Sigmoid colon (tissue), 7 donors: ENCODE measurements around the gene SERPINA12. TPM values are rescaled to one million over a fixed set of nuclear protein-coding genes. Genes with fewer than 3 reads are reported as not detected.

Experiments
- DNase-seq: peaks from one replicate; pipeline ENCODE4 v3.0.0-alpha.2; 2019
- H3K27ac ChIP-seq, 4 donors: fragments of 200-600 bp; sonication (generic); one replicate each; pipeline ENCODE4 v1.5.1; 2016 to 2019; ENCODE audit warnings: mild to moderate bottlenecking in 1 of 4
- H3K27me3 ChIP-seq, 3 donors: fragments of 200-600 bp; sonication (generic); one replicate each; pipeline ENCODE4 v1.5.1; 2019; ENCODE audit warnings: mild to moderate bottlenecking in 1 of 3
- H3K36me3 ChIP-seq, 4 donors: fragments of 200-600 bp; sonication (generic); one replicate each; pipeline ENCODE4 v1.5.1; 2016 to 2019
- H3K4me1 ChIP-seq, 4 donors: fragments of 200-600 bp; sonication (generic); one replicate each; pipeline ENCODE4 v1.5.1; 2017 to 2019
- H3K4me3 ChIP-seq, 4 donors: fragments of 200-600 bp; sonication (generic); one replicate each; pipeline ENCODE4 v1.5.1; 2017 to 2019; ENCODE audit warnings: mild to moderate bottlenecking in 2 of 4, moderate library complexity in 1 of 4
- H3K9me3 ChIP-seq, 4 donors: fragments of 200-600 bp in 3 of 4; sonication (generic) in 3 of 4; one replicate each; pipeline versions ENCODE4 v1.5.1 to v1.6.1; 2013 to 2019
- EP300 ChIP-seq, 4 donors: sonication (generic); formaldehyde crosslinking; IDR thresholded peaks; one replicate each; pipeline ENCODE4 v1.6.1; 2017; ENCODE audit warnings: antibody characterized with exemption in 4 of 4
- POLR2A ChIP-seq, 2 donors: fragments of 450-650 bp; IDR thresholded peaks; one replicate each; pipeline ENCODE4 v1.6.1; 2016; ENCODE audit warnings: antibody characterized with exemption in 2 of 2, mild to moderate bottlenecking in 2 of 2, moderate library complexity in 2 of 2
- POLR2AphosphoS5 ChIP-seq, 4 donors: sonication (generic); formaldehyde crosslinking; IDR thresholded peaks; one replicate each; pipeline ENCODE4 v1.6.1; 2017; ENCODE audit warnings: antibody characterized with exemption in 4 of 4
- WGBS, 2 donors: extraction: QIAGEN DNeasy Blood & Tissue Kit; methylation state at CpG; one replicate each; pipeline ENCODE4 v1.1.7; 2013; 5-methylcytosine and 5-hydroxymethylcytosine counted together
- intact Hi-C: fragments of 100-400 bp; cut with DNase I; formaldehyde crosslinking; loops from one replicate; pipeline ENCODE4 v1.15.1; 2023
- polyA plus RNA-seq, 3 donors: library from polyadenylated mRNA; stranded (reverse); fragments of 200-250 nt; gene quantifications; one replicate each; pipeline ENCODE4 v1.2.3, GENCODE V29; 2013
- total RNA-seq, 4 donors: library from RNA; depleted of rRNA; stranded (reverse); fragments of >200 nt; gene quantifications; one replicate each; pipeline ENCODE4 v1.1.0, GENCODE V29; 2016
- TF ChIP-seq, protein P1 (sequence below), 4 experiments: fragments of 450-650 bp in 3 of 4; fragments of 200-600 bp in 1 of 4; IDR thresholded peaks; one replicate each; pipeline ENCODE4 v1.5.1; 2016 to 2019; ENCODE audit warnings: antibody characterized with exemption in 4 of 4, mild to moderate bottlenecking in 3 of 4, moderate library complexity in 2 of 4
- donor health status: healthy with polysubstance abuse.
- donor health status: Bipolar disorder and iron deficiency.
- donor health status: healthy.

Gene SERPINA12
- total and polyA plus RNA-seq, 7 donors = not detected

DNA sequence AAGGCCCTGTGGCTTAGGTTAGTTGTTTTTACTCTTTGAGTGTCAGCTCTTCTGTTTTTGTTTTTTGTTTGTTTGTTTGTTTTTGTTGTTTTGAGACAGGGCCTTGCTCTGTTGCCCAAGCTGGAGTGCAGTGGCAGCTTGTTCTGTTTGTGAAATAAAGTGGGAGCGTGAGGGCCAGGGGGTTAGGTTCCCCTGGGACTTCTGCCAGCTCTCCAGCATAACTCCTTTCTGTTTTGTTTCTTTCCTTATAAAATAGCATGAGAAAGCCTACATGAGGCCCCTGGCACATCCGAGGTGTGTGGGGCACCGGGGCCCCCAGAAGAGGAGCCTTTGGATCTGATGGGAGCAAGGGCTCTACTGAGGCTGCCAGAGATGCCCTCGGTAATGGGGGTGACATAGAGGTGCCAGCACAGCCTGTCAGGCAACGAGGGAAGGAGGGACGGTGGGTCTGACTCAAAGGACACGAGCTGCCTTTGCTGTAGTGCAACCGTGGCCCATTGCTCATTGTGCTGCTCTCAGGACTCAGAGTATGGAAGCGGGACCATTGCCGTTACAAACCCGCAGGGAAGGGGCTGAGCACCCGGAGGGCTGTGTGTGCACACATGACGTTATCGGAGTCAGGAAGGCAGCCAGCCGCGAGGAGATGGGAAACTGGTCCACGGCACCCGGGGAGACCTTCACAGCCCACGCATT is 47.6 kb downstream of the SERPINA12 start:
- no peak for DNase-seq
- WGBS, 2 donors = 85 to 88% methylated on average over 19 of the region's 19 CpGs
- no peak overlapping the region for H3K27ac ChIP-seq
- H3K4me1 ChIP-seq = no peaks in the 10 kb centered on the region
- no peaks in the 10 kb centered on the region for H3K27me3 ChIP-seq
- no peak overlapping the region for H3K4me3 ChIP-seq
- intact Hi-C loops = no loop called here
- peaks cover 0 to 8% (median 0%) of the 10 kb centered on the region in 4 donors for H3K9me3 ChIP-seq
- TF ChIP-seq EP300 (IDR thresholded peaks at IDR 0.05) (no peak), POLR2A (IDR thresholded peaks at IDR 0.05) (no peak), POLR2AphosphoS5 (IDR thresholded peaks at IDR 0.05) (no peak)
- TF ChIP-seq, protein P1, sequence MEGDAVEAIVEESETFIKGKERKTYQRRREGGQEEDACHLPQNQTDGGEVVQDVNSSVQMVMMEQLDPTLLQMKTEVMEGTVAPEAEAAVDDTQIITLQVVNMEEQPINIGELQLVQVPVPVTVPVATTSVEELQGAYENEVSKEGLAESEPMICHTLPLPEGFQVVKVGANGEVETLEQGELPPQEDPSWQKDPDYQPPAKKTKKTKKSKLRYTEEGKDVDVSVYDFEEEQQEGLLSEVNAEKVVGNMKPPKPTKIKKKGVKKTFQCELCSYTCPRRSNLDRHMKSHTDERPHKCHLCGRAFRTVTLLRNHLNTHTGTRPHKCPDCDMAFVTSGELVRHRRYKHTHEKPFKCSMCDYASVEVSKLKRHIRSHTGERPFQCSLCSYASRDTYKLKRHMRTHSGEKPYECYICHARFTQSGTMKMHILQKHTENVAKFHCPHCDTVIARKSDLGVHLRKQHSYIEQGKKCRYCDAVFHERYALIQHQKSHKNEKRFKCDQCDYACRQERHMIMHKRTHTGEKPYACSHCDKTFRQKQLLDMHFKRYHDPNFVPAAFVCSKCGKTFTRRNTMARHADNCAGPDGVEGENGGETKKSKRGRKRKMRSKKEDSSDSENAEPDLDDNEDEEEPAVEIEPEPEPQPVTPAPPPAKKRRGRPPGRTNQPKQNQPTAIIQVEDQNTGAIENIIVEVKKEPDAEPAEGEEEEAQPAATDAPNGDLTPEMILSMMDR (IDR thresholded peaks at IDR 0.05) = no peak
- no peaks in the 10 kb centered on the region for H3K36me3 ChIP-seq

DNA sequence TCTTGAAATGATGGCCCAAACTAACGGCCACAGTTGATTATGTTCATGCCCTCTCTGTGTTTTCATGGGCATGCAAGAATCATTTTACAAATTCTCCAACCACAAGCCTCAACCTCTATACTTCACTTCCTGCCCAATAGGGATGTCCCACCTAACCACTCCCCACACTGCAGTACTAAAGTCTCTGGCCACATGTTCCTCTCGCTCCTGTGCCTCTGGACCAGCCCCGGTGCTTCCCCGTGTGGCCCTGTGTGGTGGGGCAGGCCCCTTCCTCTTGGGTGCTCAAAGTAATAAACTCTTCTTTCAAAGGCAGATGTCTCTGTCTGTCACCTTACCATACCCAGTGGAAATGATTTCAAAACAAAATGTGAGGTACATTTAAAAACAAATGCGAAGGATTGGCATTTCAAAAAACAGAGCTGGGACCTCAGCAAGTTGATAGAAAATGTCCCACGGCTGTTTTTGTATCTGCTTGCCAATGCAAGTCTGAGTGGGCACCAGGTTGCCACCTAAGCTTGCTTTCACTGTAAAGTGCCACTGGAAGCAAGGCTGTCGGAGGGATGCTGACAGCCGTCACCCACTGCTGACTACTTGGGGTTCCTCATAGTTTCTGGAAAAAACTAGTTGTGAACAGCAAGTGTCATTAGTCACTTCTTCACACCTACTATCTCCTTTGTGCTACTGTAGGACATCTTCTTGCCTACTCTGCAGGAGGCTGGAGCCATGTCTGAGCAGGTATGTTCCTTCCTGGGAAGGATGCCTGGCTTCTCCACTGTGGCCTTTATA is 48.4 kb downstream of the SERPINA12 start:
- Histone ChIP-seq H3K27me3 (no peaks in the 10 kb centered on the region), H3K36me3 (no peaks in the 10 kb centered on the region), H3K4me1 (no peaks in the 10 kb centered on the region), H3K9me3 (peaks cover 0 to 8% (median 0%) of the 10 kb centered on the region in 4 donors), H3K4me3 (no peak overlapping the region), H3K27ac (no peak overlapping the region)
- intact Hi-C loops = no loop called here
- 75 to 76% methylated on average over 8 of the region's 8 CpGs for WGBS, 2 donors
- no peak for DNase-seq
- TF ChIP-seq POLR2AphosphoS5 (IDR thresholded peaks at IDR 0.05) (no peak), EP300 (IDR thresholded peaks at IDR 0.05) (no peak), POLR2A (IDR thresholded peaks at IDR 0.05) (no peak)

DNA sequence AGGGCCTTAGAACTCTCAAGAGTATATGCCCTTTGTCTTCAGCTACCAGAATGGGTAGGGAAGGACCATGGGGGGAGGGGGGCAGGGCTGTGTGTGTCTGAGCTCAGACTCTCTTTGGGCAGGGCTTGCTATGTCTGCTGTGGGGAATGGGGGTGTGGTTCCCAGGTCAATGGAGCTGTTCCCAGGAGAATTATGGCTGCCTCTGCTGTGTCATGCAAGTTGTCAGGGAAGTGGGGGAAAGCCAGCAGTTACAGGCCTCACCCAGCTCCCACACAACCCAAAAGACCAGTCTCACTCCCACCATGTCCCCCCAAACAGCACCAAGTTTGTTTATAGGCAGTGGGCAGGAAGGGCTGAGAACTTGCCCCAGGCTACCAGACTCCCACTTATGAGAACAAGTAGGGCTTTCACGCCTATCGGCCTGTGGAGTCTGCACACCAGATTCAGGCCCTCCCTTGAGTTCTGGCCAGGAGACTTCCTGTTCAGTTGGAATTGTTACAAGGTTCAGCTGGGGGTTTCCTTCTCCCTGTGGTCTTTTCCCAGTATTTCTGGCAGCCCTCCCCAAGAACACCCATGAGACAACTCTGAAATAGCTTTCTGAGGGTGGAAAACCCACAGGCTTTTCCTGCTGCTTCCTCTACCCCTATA is 50.6 kb downstream of the SERPINA12 start:
- WGBS, 2 donors = 61 to 80% methylated on average over 2 of the region's 2 CpGs

DNA sequence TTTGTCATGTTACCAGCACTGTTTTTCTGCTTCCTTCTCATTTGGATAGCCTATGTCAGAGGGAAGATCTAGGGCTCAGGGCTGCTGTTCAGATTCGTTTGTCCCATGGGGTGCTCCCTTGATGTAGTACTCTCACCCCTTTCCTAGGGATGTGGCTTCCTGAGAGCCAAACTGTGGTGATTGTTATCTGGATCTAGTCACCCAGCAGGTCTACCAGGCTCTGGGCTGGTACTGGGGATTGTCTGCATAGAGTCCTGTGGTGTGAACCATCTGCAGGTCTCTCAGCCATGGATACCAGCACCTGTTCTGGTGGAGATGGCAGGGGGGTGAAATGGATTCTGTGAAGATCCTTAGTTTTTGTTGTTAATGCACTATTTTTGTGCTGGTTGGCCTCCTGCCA is 51.2 kb downstream of the SERPINA12 start:
- intact Hi-C loops = no loop called here
- no peak overlapping the region for H3K4me3 ChIP-seq
- no peaks in the 10 kb centered on the region for H3K36me3 ChIP-seq
- H3K27ac ChIP-seq = no peak overlapping the region
- DNase-seq = no peak
- no peaks in the 10 kb centered on the region for H3K4me1 ChIP-seq
- peaks cover 0 to 4% (median 0%) of the 10 kb centered on the region in 4 donors for H3K9me3 ChIP-seq
- WGBS, 2 donors = 61 to 72% methylated on average over 1 of the region's 1 CpG
- TF ChIP-seq EP300 (IDR thresholded peaks at IDR 0.05) (no peak), POLR2AphosphoS5 (IDR thresholded peaks at IDR 0.05) (no peak), POLR2A (IDR thresholded peaks at IDR 0.05) (no peak)
- TF ChIP-seq, protein P1 (IDR thresholded peaks at IDR 0.05) = no peak
- H3K27me3 ChIP-seq = no peaks in the 10 kb centered on the region

More for the DNA sequence above, 50.6 kb downstream of the SERPINA12 start:
- H3K27me3 ChIP-seq = no peaks in the 10 kb centered on the region
- no peaks in the 10 kb centered on the region for H3K36me3 ChIP-seq
- peaks cover 0 to 4% (median 0%) of the 10 kb centered on the region in 4 donors for H3K9me3 ChIP-seq
- TF ChIP-seq POLR2AphosphoS5 (IDR thresholded peaks at IDR 0.05) (no peak), EP300 (IDR thresholded peaks at IDR 0.05) (no peak), POLR2A (IDR thresholded peaks at IDR 0.05) (no peak)
- TF ChIP-seq, protein P1 (IDR thresholded peaks at IDR 0.05) = no peak
- intact Hi-C loops = no loop called here
- H3K27ac ChIP-seq = no peak overlapping the region
- no peak for DNase-seq
- no peaks in the 10 kb centered on the region for H3K4me1 ChIP-seq
- no peak overlapping the region for H3K4me3 ChIP-seq

DNA sequence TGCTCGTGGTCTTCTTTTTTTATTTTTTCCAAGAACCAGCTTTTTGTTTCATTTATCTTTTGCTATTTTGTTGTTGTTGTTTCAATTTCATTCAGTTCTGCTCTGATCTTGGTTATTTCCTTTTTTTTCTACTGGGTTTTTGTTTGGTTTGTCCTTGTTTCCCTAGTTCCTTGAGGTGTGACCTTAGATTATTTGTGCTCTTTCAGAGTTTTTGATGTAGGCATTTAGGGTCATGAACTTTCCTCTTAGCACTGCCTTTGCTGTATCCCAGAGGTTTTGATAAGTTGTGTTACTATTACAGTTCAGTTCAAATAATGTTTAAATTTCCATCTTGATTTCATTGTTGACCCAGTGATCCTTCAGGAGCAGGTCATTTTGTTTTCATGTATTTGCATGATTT is 53.3 kb downstream of the SERPINA12 start:
- intact Hi-C loops = no loop called here
- H3K9me3 ChIP-seq = peaks cover 0 to 4% (median 0%) of the 10 kb centered on the region in 4 donors
- no peak for DNase-seq
- no peaks in the 10 kb centered on the region for H3K36me3 ChIP-seq
- H3K4me3 ChIP-seq = no peak overlapping the region
- no peak overlapping the region for H3K27ac ChIP-seq
- 0 to 29% methylated on average over 1 of the region's 1 CpG for WGBS, 2 donors
- TF ChIP-seq EP300 (IDR thresholded peaks at IDR 0.05) (no peak), POLR2AphosphoS5 (IDR thresholded peaks at IDR 0.05) (no peak), POLR2A (IDR thresholded peaks at IDR 0.05) (no peak)
- TF ChIP-seq, protein P1 (IDR thresholded peaks at IDR 0.05) = no peak
- no peaks in the 10 kb centered on the region for H3K4me1 ChIP-seq
- peaks cover 0 to 4% (median 0%) of the 10 kb centered on the region in 3 donors for H3K27me3 ChIP-seq
